Measurements from ENCODE around the gene KCTD18. TPM values are rescaled to one million over a fixed set of nuclear protein-coding genes. Genes with fewer than 3 reads are reported as not detected.

The KCTD18 gene
- total RNA-seq, 2 donors from 2014 or later = 14.8 to 31.7 TPM

- DNase-seq (ENCODE audit: low spot score) (no peak), ATAC-seq (ENCODE audit: insufficient number of reproducible peaks, low FRiP score, low read depth) (no peak)
- Histone ChIP-seq H3K27me3 (replicated peaks; ENCODE audit: insufficient read depth) (no peaks in the 10 kb centered on the region), H3K9me3 (no peaks in the 10 kb centered on the region), H3K4me3 (no peak overlapping the region), H3K4me1 (ENCODE audit: control insufficient read depth in 1 of 2, low read depth in 2 of 2) (no peaks in the 10 kb centered on the region), H3K36me3 (peaks cover 10% of the 10 kb centered on the region), H3K27ac (no peak overlapping the region)
- TF ChIP-seq, protein P1, sequence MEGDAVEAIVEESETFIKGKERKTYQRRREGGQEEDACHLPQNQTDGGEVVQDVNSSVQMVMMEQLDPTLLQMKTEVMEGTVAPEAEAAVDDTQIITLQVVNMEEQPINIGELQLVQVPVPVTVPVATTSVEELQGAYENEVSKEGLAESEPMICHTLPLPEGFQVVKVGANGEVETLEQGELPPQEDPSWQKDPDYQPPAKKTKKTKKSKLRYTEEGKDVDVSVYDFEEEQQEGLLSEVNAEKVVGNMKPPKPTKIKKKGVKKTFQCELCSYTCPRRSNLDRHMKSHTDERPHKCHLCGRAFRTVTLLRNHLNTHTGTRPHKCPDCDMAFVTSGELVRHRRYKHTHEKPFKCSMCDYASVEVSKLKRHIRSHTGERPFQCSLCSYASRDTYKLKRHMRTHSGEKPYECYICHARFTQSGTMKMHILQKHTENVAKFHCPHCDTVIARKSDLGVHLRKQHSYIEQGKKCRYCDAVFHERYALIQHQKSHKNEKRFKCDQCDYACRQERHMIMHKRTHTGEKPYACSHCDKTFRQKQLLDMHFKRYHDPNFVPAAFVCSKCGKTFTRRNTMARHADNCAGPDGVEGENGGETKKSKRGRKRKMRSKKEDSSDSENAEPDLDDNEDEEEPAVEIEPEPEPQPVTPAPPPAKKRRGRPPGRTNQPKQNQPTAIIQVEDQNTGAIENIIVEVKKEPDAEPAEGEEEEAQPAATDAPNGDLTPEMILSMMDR (IDR thresholded peaks at IDR 0.05) = no peak
Observed at GRCh38 chr2:200443916-200444315, 66.0 kb downstream of the KCTD18 start.

DNA sequence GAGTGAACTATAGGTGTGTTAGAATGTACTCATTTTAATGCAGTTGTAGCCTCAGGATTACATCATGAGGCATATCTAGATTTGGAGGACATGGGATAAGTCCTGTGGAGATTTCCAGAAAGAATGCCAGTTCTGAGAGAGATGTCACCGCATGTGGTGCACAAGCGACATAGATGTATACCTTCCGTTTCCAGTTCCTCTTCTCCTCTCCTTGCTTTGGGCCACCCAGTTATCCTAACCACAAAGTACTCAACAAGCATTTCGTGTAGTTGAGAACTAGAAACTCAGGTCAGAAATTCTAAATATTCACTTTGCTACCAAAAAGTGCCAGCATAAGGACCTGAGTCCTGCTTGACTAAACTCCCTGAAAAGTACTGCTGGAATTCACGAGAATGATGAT, 66.5 kb downstream of the KCTD18 start:
- Histone ChIP-seq H3K9me3 (no peaks in the 10 kb centered on the region), H3K27ac (no peak overlapping the region), H3K36me3 (peaks cover 10% of the 10 kb centered on the region), H3K4me3 (no peak overlapping the region), H3K27me3 (replicated peaks; ENCODE audit: insufficient read depth) (no peaks in the 10 kb centered on the region), H3K4me1 (ENCODE audit: control insufficient read depth in 1 of 2, low read depth in 2 of 2) (no peaks in the 10 kb centered on the region)
- TF ChIP-seq, protein P1 (IDR thresholded peaks at IDR 0.05) = no peak
- no peak for DNase-seq (ENCODE audit: low spot score)
- no peak for ATAC-seq (ENCODE audit: insufficient number of reproducible peaks, low FRiP score, low read depth)

GRCh38 chr2:200442471-200442870, 67.4 kb downstream of the KCTD18 start:
- Histone ChIP-seq H3K36me3 (peaks cover 10% of the 10 kb centered on the region), H3K4me3 (no peak overlapping the region), H3K27me3 (replicated peaks; ENCODE audit: insufficient read depth) (no peaks in the 10 kb centered on the region), H3K27ac (no peak overlapping the region), H3K9me3 (no peaks in the 10 kb centered on the region), H3K4me1 (ENCODE audit: control insufficient read depth in 1 of 2, low read depth in 2 of 2) (no peaks in the 10 kb centered on the region)
- TF ChIP-seq, protein P1 (IDR thresholded peaks at IDR 0.05) = no peak
- no peak for ATAC-seq (ENCODE audit: insufficient number of reproducible peaks, low FRiP score, low read depth)
- DNase-seq (ENCODE audit: low spot score) = no peak

DNA sequence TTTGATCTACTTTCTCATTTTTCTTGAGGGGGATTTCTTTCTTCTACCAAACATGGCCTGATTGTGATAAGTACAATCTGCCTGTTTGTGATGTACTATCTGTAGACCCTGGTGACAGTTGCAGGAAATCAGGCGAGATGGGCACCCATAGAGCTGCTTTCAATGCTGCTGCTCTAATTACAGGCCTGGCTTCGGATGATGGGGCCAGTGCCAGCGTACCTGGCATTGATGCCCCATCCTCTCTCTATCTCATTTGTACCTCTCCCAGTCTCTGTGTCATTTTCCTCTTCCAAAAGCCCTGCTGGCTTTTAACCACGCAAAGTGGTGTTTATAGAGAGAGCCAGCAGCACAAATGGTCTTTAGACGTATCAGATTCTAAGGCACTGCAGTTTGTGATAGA, 69.9 kb downstream of the KCTD18 start:
- Histone ChIP-seq H3K4me3 (no peak overlapping the region), H3K27me3 (replicated peaks; ENCODE audit: insufficient read depth) (no peaks in the 10 kb centered on the region), H3K27ac (no peak overlapping the region), H3K36me3 (peaks cover 10% of the 10 kb centered on the region), H3K9me3 (no peaks in the 10 kb centered on the region), H3K4me1 (ENCODE audit: control insufficient read depth in 1 of 2, low read depth in 2 of 2) (no peaks in the 10 kb centered on the region)
- DNase-seq (ENCODE audit: low spot score) (no peak), ATAC-seq (ENCODE audit: insufficient number of reproducible peaks, low FRiP score, low read depth) (no peak)
- TF ChIP-seq, protein P1 (IDR thresholded peaks at IDR 0.05) = no peak

Other genes starting within 250 kb of the KCTD18 start
- gene SPATS2L, start 203.4 kb downstream of the KCTD18 start, total RNA-seq = 10 to 100 TPM; 47.7 to 90.3 TPM
- gene SGO2, start 16.1 kb upstream of the KCTD18 start, total RNA-seq = 1 to 10 TPM in 1 of 2 donors, under 1 TPM in 1; 0.54 to 2.6 TPM
- 10 to 100 TPM; 56.1 to 69.9 TPM for gene AOX1, start 75.9 kb upstream of the KCTD18 start, total RNA-seq

Data from thoracic aorta (tissue), 2 donors.